Stimulated activated effector memory CD8-positive, alpha-beta T cell treated with anti-CD3 and anti-CD28 coated beads, Interleukin-12 subunit alpha, Interleukin-12 subunit beta, amount 100 ng/mL, for 72 hours (primary cell): ENCODE measurements around the gene NFAM1.

ENCODE experiments used
- ATAC-seq: fragments of 150-1000 bp; cut with Tn5 transposase; 2 replicates; pipeline ENCODE4 v1.10.0; 2021
- DNase-seq, 2 donors: peaks; one replicate each; pipeline ENCODE4 v3.0.0; 2021 to 2022; ENCODE audit warnings: low spot score in 2 of 2
- H3K27ac Mint-ChIP-seq: one replicate; pipeline ENCODE4 v1.8.0; 2022; ENCODE audit warnings: mild to moderate bottlenecking, mixed read lengths
- H3K36me3 Mint-ChIP-seq: one replicate; pipeline ENCODE4 v1.8.0; 2022; ENCODE audit warnings: mild to moderate bottlenecking, mixed read lengths
- H3K4me1 Mint-ChIP-seq: one replicate; pipeline ENCODE4 v1.8.0; 2022; ENCODE audit warnings: mixed read lengths
- H3K4me3 Mint-ChIP-seq: one replicate; pipeline ENCODE4 v1.8.0; 2022; ENCODE audit warnings: mild to moderate bottlenecking, mixed read lengths
- H3K9me3 Mint-ChIP-seq: one replicate; pipeline ENCODE4 v1.8.0; 2022; ENCODE audit warnings: mixed read lengths

The NFAM1 gene

GRCh38 chr22:42331014-42331413 lies 101.2 kb downstream of the NFAM1 start:
- H3K27ac Mint-ChIP-seq, result peak overlapping the region; percentile 75
- DNase-seq (no peak), ATAC-seq (no peak)
- peaks cover 13% of the 10 kb centered on the region for H3K4me1 Mint-ChIP-seq
- H3K9me3 Mint-ChIP-seq, result no peaks in the 10 kb centered on the region
- no peaks in the 10 kb centered on the region for H3K36me3 Mint-ChIP-seq
- H3K4me3 Mint-ChIP-seq, result no peak overlapping the region
